ENCODE measurements around the gene VAT1L.

DNA sequence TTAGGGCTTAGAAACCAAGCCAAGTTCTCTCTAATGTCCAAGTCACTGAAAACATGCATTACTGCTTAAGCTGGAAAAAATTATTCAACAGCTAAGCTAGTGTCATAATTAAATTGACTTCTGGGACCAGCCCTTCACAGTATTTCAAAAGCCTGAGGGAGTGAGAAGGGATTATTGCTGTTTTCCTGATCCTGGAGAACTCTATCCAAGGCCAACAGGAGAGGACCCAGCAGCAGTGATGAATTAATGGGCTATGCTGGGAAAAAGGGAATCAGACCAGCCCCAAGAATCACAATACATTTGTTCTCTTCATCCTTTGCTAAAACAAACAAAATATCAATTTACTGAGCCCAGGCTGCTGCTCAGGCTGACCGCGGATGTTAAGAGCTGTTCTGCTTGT, 199.4 kb downstream of the VAT1L start:
- TF ChIP-seq, protein P1, sequence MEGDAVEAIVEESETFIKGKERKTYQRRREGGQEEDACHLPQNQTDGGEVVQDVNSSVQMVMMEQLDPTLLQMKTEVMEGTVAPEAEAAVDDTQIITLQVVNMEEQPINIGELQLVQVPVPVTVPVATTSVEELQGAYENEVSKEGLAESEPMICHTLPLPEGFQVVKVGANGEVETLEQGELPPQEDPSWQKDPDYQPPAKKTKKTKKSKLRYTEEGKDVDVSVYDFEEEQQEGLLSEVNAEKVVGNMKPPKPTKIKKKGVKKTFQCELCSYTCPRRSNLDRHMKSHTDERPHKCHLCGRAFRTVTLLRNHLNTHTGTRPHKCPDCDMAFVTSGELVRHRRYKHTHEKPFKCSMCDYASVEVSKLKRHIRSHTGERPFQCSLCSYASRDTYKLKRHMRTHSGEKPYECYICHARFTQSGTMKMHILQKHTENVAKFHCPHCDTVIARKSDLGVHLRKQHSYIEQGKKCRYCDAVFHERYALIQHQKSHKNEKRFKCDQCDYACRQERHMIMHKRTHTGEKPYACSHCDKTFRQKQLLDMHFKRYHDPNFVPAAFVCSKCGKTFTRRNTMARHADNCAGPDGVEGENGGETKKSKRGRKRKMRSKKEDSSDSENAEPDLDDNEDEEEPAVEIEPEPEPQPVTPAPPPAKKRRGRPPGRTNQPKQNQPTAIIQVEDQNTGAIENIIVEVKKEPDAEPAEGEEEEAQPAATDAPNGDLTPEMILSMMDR (IDR thresholded peaks at IDR 0.05), result no peak
- TF ChIP-seq EP300 (IDR thresholded peaks at IDR 0.05), result no peak

All from stomach (tissue), 4 donors.